Neural progenitor cell (in vitro differentiated cells): ENCODE results near the gene DHX35.

Experiments used
- CTCF ChIP-seq: fragments of 200-600 bp; sonication (generic); IDR thresholded peaks from 2 replicates; pipeline ENCODE4 v1.5.1; 2017; ENCODE audit warnings: antibody characterized with exemption, mild to moderate bottlenecking
- EZH2 ChIP-seq: fragments of 200-600 bp; sonication (generic); IDR thresholded peaks from 2 replicates; pipeline ENCODE4 v1.6.1; 2017; ENCODE audit warnings: antibody characterized with exemption, mild to moderate bottlenecking, moderate library complexity
- EZH2phosphoT487 ChIP-seq: fragments of 200-600 bp; sonication (generic); IDR thresholded peaks from 2 replicates; pipeline ENCODE4 v1.6.1; 2017; ENCODE audit warnings: antibody characterized with exemption

- TF ChIP-seq CTCF (no peak), EZH2 (no peak), EZH2phosphoT487 (no peak)
Observed at GRCh38 chr20:38927902-38928578, 34.1 kb upstream of the DHX35 start.
